Endothelial cell of umbilical vein (primary cell): ENCODE measurements around the gene KIAA1958. TPM values are rescaled to one million over a fixed set of nuclear protein-coding genes. Genes with fewer than 3 reads are reported as not detected.

Source experiments
- BruUV-seq: library from RNA; stranded (reverse); fragments of 400-500 nt; replicated peaks from 2 replicates; lab custom pipeline; 2021; lab: Mats Ljungman, UMichigan
- CTCF ChIA-PET: fragments of 300-600, 350-600 bp; sonication (Branson Sonifier 250); formaldehyde crosslinking; loops from one replicate; lab custom pipeline; 2021; ENCODE audit warnings: antibody characterized with exemption, inconsistent platforms; lab: Charles Lee
- POLR2A ChIA-PET: fragments of 300-600, 350-600 bp; sonication (Branson Sonifier 250); formaldehyde crosslinking; loops from one replicate; lab custom pipeline; 2021; ENCODE audit warnings: antibody characterized with exemption, inconsistent platforms; lab: Charles Lee
- DNase-seq: peaks from one replicate; pipeline ENCODE4 v3.0.0-alpha.2; 2011; ENCODE audit warnings: low read depth, low spot score
- FAIRE-seq: peaks from 2 replicates; lab custom pipeline; 2011; peaks lifted over from hg19 to GRCh38; lab: Jason Lieb, UNC
- H2AFZ ChIP-seq: 2 replicates; pipeline ENCODE4 v1.6.0; 2012; ENCODE audit warnings: low read depth, low read length, control low read depth, inconsistent platforms
- H3K27ac ChIP-seq: 2 replicates; pipeline ENCODE4 v1.5.1; 2011; ENCODE audit warnings: low read depth, mild to moderate bottlenecking, control low read depth, low read length, moderate library complexity; ENCODE audit not compliant: insufficient read depth
- H3K27me3 ChIP-seq, 2 experiments: 2 replicates each; pipeline versions ENCODE4 v1.6.0 to v1.6.1; 2011; ENCODE audit warnings: low read length in 2 of 2, mixed read lengths in 1 of 2; ENCODE audit not compliant: control insufficient read depth in 2 of 2, insufficient read depth in 2 of 2
- H3K36me3 ChIP-seq, 2 experiments: 2 replicates in 1 of 2; 3 replicates in 1 of 2; pipeline ENCODE4 v1.5.1; 2011; ENCODE audit warnings: low read length in 2 of 2, mild to moderate bottlenecking in 1 of 2, moderate library complexity in 1 of 2; ENCODE audit not compliant: control insufficient read depth in 2 of 2, insufficient read depth in 2 of 2; ENCODE audit errors: extremely low read depth in 1 of 2
- H3K4me1 ChIP-seq: 3 replicates; pipeline ENCODE4 v1.5.1; 2011; ENCODE audit warnings: mild to moderate bottlenecking, low read length; ENCODE audit not compliant: control insufficient read depth, insufficient read depth; ENCODE audit errors: extremely low read depth
- H3K4me2 ChIP-seq: 2 replicates; pipeline ENCODE4 v1.6.1; 2011; ENCODE audit warnings: low read length, control low read depth, mixed read lengths; ENCODE audit not compliant: insufficient read depth
- H3K4me3 ChIP-seq, 3 experiments: fragments of 200-600 bp in 1 of 3; sonication (generic), shearing (Covaris generic) in 1 of 3; replicated peaks in 1 of 3; 2 replicates each; pipeline ENCODE4 v1.5.1; 2011 to 2016; ENCODE audit warnings: control low read depth in 3 of 3, low read length in 3 of 3, mild to moderate bottlenecking in 2 of 3, inconsistent platforms in 1 of 3, low read depth in 1 of 3, moderate library complexity in 1 of 3; ENCODE audit not compliant: insufficient read depth in 1 of 3
- H3K79me2 ChIP-seq: 2 replicates; pipeline ENCODE4 v1.6.0; 2012; ENCODE audit warnings: low read length, inconsistent platforms; ENCODE audit not compliant: control insufficient read depth, insufficient read depth
- H3K9ac ChIP-seq: replicated peaks from 2 replicates; pipeline ENCODE3; 2011; ENCODE audit warnings: low read length, control low read depth; ENCODE audit not compliant: insufficient read depth; ENCODE audit errors: extremely low read depth
- H3K9me1 ChIP-seq: replicated peaks from 3 replicates; pipeline ENCODE4 v1.6.0; 2011; ENCODE audit warnings: mild to moderate bottlenecking, low read length; ENCODE audit not compliant: control insufficient read depth, insufficient read depth; ENCODE audit errors: extremely low read depth
- H3K9me3 ChIP-seq: replicated peaks from 2 replicates; pipeline ENCODE4 v1.5.1; 2012; ENCODE audit warnings: low read length, inconsistent platforms; ENCODE audit not compliant: control insufficient read depth, insufficient read depth
- H4K20me1 ChIP-seq: replicated peaks from 2 replicates; pipeline ENCODE3; 2011; ENCODE audit warnings: mild to moderate bottlenecking, low read length; ENCODE audit not compliant: control insufficient read depth, insufficient read depth; ENCODE audit errors: extremely low read depth
- CTCF ChIP-seq, 2 donors: IDR thresholded peaks; 1 replicate in 1 of 2; 2 replicates in 1 of 2; pipeline ENCODE4 v1.5.1; 2011; ENCODE audit warnings: low read length in 2 of 2, mild to moderate bottlenecking in 2 of 2, moderate library complexity in 2 of 2, control low read depth in 1 of 2, inconsistent platforms in 1 of 2, low read depth in 1 of 2; ENCODE audit not compliant: insufficient read depth in 1 of 2; ENCODE audit errors: extremely low read depth in 1 of 2
- EZH2 ChIP-seq: IDR thresholded peaks from 2 replicates; pipeline ENCODE4 v1.6.1; 2012; ENCODE audit warnings: borderline replicate concordance, low read depth, mild to moderate bottlenecking, moderate library complexity, low read length, inconsistent platforms; ENCODE audit not compliant: severe bottlenecking
- FOS ChIP-seq: IDR thresholded peaks from 2 replicates; pipeline ENCODE4 v1.6.1; 2011; ENCODE audit warnings: mild to moderate bottlenecking, low read length, moderate library complexity, borderline replicate concordance; ENCODE audit not compliant: insufficient read depth
- GATA2 ChIP-seq: IDR thresholded peaks from 2 replicates; pipeline ENCODE4 v1.7.0; 2011; ENCODE audit warnings: low read depth, mild to moderate bottlenecking, moderate library complexity, mixed read lengths, low read length; ENCODE audit not compliant: insufficient read length, insufficient read depth
- JUN ChIP-seq: IDR thresholded peaks from 2 replicates; pipeline ENCODE4 v1.6.1; 2011; ENCODE audit warnings: borderline replicate concordance, low read depth; ENCODE audit not compliant: insufficient read length, insufficient read depth
- MAX ChIP-seq: IDR thresholded peaks from 2 replicates; pipeline ENCODE4 v1.6.1; 2011; ENCODE audit not compliant: insufficient read depth, insufficient read length
- MYC ChIP-seq: IDR thresholded peaks from one replicate; pipeline ENCODE4 v1.6.1; 2011; ENCODE audit warnings: mild to moderate bottlenecking, low read depth, low read length
- POLR2A ChIP-seq: IDR thresholded peaks from 2 replicates; pipeline ENCODE4 v1.6.1; 2012; ENCODE audit warnings: low read depth, mild to moderate bottlenecking, control low read depth, low read length
- POLR2AphosphoS5 ChIP-seq: IDR thresholded peaks from 2 replicates; pipeline ENCODE4 v1.6.1; 2012; ENCODE audit warnings: low read depth, mild to moderate bottlenecking, control low read depth, low read length, moderate library complexity; ENCODE audit not compliant: insufficient read depth
- dilution Hi-C: fragments of 300-500 bp; cut with MboI; formaldehyde crosslinking; loops from one replicate; pipeline ENCODE4 v1.15.0; 2019; ENCODE audit warnings: low sequenced_read_pairs; ENCODE audit not compliant: extremely low pct_ligation_motif_present
- intact Hi-C: fragments of 100-400 bp; cut with micrococcal nuclease; formaldehyde crosslinking; loops from one replicate; pipeline ENCODE4 v1.10.0; 2022
- polyA plus RNA-seq, 4 experiments: library from polyadenylated mRNA; depleted of rRNA in 3 of 4; stranded (reverse) in 3 of 4; unstranded in 1 of 4; fragments of >200 nt; gene quantifications; 2 replicates each; pipeline versions ENCODE4 v1.2.1 to v1.2.3, GENCODE V29; 2011 to 2012; ENCODE audit warnings: missing spikeins in 1 of 4
- total RNA-seq: library from RNA; stranded (reverse); gene quantifications from 2 replicates; pipeline ENCODE4 v1.2.3, GENCODE V29; 2021

Gene KIAA1958
- total and polyA plus RNA-seq, 2 donors (not counting 3 experiments of a cell fraction or from before 2014, with no cell fraction given) = 1.7 to 5.0 TPM

- Histone ChIP-seq H3K79me2 (no peaks in the 10 kb centered on the region), H2AFZ (no peak overlapping the region), H3K27me3 (no peaks in the 10 kb centered on the region), H3K9me1 (no peaks in the 10 kb centered on the region), H3K4me3 (no peak overlapping the region), H4K20me1 (no peaks in the 10 kb centered on the region), H3K27ac (no peak overlapping the region), H3K36me3 (no peaks in the 10 kb centered on the region), H3K4me1 (no peaks in the 10 kb centered on the region), H3K4me2 (no peak overlapping the region), H3K9ac (no peak overlapping the region), H3K9me3 (no peaks in the 10 kb centered on the region)
- DNase-seq (no peak), FAIRE-seq (no peak)
- ChIA-PET POLR2A (no interaction called here), CTCF (no interaction called here)
- no peak for TF ChIP-seq CTCF (IDR thresholded peaks at IDR 0.05; ENCODE audit: extremely low read depth in 1 of 2, insufficient read depth in 1 of 2, low read depth in 1 of 2, low read length in 2 of 2)
- TF ChIP-seq POLR2AphosphoS5 = no peak
- no peak for TF ChIP-seq FOS
- no peak for TF ChIP-seq EZH2
- TF ChIP-seq MAX = no peak
- TF ChIP-seq POLR2A = no peak
- TF ChIP-seq JUN = no peak
- no peak for TF ChIP-seq MYC
- TF ChIP-seq GATA2 = no peak
- intact Hi-C loops (no loop called here), dilution Hi-C loops (no loop called here)
- BruUV-seq = no TSS peak
These were observed 162.0 kb downstream of the KIAA1958 start for GRCh38 chr9:112648624-112649023.
